GM20000 (cell line): ENCODE measurements around the gene TMEM127.

Source experiments
- DNase-seq: peaks from one replicate; pipeline ENCODE4 v3.0.0; 2012; ENCODE audit warnings: low spot score
- CTCF ChIP-seq: IDR thresholded peaks from 2 replicates; pipeline ENCODE4 v1.5.1; 2012; ENCODE audit warnings: mild to moderate bottlenecking, control low read depth; ENCODE audit errors: extremely low read depth, missing control alignments

Gene TMEM127, protein sequence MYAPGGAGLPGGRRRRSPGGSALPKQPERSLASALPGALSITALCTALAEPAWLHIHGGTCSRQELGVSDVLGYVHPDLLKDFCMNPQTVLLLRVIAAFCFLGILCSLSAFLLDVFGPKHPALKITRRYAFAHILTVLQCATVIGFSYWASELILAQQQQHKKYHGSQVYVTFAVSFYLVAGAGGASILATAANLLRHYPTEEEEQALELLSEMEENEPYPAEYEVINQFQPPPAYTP

DNA sequence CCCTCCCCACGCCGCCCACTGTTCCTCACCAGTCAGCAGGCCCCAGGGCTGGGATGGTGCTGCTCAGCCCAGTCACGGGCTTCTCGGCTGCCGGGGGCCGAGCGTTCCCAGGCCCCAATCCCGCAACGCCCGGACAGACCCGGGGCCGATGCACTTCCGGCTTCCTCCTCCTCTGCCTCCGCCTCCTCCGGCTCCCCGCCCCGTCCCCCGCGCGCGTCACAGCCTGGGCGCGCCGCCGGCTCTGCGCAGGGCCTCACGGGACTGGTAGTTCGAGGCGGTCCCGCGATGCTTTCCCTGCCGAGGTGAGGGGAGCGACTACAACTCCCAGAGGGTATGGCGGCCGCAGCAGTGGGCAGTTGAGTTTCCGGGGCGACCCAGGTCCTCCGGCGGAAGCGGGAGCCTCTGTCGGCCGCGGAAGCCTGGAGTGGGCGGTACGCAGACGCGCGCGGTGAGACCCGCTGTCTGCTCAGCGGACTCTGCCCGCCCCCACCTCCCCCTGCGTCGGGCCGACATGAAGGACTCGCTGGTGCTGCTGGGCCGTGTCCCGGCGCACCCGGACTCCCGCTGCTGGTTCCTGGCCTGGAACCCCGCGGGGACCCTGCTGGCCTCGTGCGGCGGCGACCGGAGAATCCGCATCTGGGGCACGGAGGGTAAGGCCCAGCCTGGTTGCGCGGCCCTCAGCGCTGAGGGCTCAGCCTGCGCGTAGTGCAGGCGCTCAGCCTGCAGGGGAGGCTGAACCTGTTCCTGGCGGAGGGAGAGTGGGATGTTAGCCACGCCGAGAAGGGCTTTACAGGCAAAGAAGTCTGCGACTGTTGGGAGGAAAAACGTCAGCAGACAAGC, at the start of gene TMEM127, which contains the start of gene CIAO1:
Gene TMEM127, minus strand, starts transcription at position 158 of the 840 bp plus-strand sequence. CDS start 616 bp downstream, outside the sequence.
Gene CIAO1, plus strand, starts transcription at position 386 of the 840 bp plus-strand sequence. Its CDS starts 126 bp downstream, at position 512.
- TF ChIP-seq CTCF: no peak
- peak; percentile 99 for DNase-seq

DNA sequence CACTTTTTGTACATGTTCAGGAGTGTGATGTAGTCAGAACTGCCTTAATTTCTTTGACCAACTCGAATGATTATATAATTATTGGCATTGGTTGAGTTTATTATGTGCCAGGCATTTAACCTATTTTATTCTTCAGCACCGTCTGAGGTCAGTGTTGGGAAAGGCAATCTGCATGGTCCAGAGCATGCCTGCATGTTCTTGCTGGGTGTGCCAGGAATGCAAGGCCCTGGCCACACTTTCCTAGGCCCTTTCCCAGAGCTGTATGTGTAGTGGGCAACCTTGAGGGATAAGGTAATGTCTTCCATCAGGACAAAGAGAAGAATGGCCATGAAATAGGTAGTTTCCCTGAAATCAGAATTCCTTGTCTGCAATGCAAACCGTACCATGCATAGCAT, 49.2 kb upstream of the TMEM127 start:
- DNase-seq: no peak
- TF ChIP-seq CTCF: no peak

GRCh38 chr2:96308248-96308647, 42.5 kb upstream of the TMEM127 start:
- no peak for TF ChIP-seq CTCF
- no peak for DNase-seq

- no peak for DNase-seq
- no peak for TF ChIP-seq CTCF
Measured at GRCh38 chr2:96306370-96306769, 40.6 kb upstream of the TMEM127 start.

- DNase-seq: no peak
- TF ChIP-seq CTCF: no peak
Measured at GRCh38 chr2:96305979-96306308, 40.1 kb upstream of the TMEM127 start.

- peak; percentile 86 for DNase-seq
- no peak for TF ChIP-seq CTCF
Measured at GRCh38 chr2:96305091-96305978, 39.5 kb upstream of the TMEM127 start, which contains the start of gene SNRNP200. TSS of gene SNRNP200 (minus strand) at chr2:96305546. CDS start at chr2:96305437, 109 bp downstream.
